CD4-positive, alpha-beta T cell (primary cell): Measurements from ENCODE around the gene SRC. TPM values are rescaled to one million over a fixed set of nuclear protein-coding genes. Genes with fewer than 3 reads are reported as not detected.

Source experiments
- ATAC-seq: fragments of 200-7000 bp; cut with Tn5 transposase; one replicate; pipeline ENCODE4 v1.10.0; 2022; ENCODE audit warnings: mild to moderate bottlenecking; ENCODE audit not compliant: poor library complexity
- CTCF ChIA-PET: fragments of 350-600 bp; sonication (Branson Sonifier 250); formaldehyde crosslinking; loops from one replicate; lab custom pipeline; 2021; ENCODE audit warnings: antibody characterized with exemption, inconsistent platforms; lab: Charles Lee
- POLR2A ChIA-PET: fragments of 350-600 bp; sonication (Branson Sonifier 250); formaldehyde crosslinking; loops from one replicate; lab custom pipeline; 2021; ENCODE audit warnings: antibody characterized with exemption, inconsistent platforms; lab: Charles Lee
- DNase-seq, 14 experiments: peaks; one replicate each; pipeline ENCODE4 v3.0.0-alpha.2; 2013 to 2020; ENCODE audit warnings: mixed read lengths in 2 of 14
- H3K27ac ChIP-seq, 2 donors: one replicate each; pipeline versions ENCODE4 v1.5.1 to v1.7.0; 2013; ENCODE audit warnings: low read length in 2 of 2, low read depth in 1 of 2, mild to moderate bottlenecking in 1 of 2
- H3K27me3 ChIP-seq, 2 experiments: 1 replicate in 1 of 2; 2 replicates in 1 of 2; pipeline versions ENCODE4 v1.6.1 to v1.7.0; 2013; ENCODE audit warnings: low read length in 2 of 2, control low read depth in 1 of 2, mild to moderate bottlenecking in 1 of 2, moderate library complexity in 1 of 2; ENCODE audit not compliant: insufficient read depth in 2 of 2, control insufficient read depth in 1 of 2
- H3K36me3 ChIP-seq: one replicate; pipeline ENCODE4 v1.6.1; 2013; ENCODE audit warnings: low read length, control low read depth; ENCODE audit not compliant: insufficient read depth
- H3K4me1 ChIP-seq: one replicate; pipeline ENCODE4 v1.6.1; 2013; ENCODE audit warnings: low read length, control low read depth; ENCODE audit not compliant: insufficient read depth
- H3K4me3 ChIP-seq: one replicate; pipeline ENCODE4 v1.5.1; 2013; ENCODE audit warnings: mild to moderate bottlenecking, low read length, moderate library complexity
- H3K9me3 ChIP-seq, 2 experiments: 1 replicate in 1 of 2; 2 replicates in 1 of 2; pipeline versions ENCODE4 v1.6.1 to v1.7.0; 2013; ENCODE audit warnings: low read length in 2 of 2, mild to moderate bottlenecking in 2 of 2, control low read depth in 1 of 2, moderate library complexity in 1 of 2; ENCODE audit not compliant: control insufficient read depth in 1 of 2, insufficient read depth in 1 of 2
- H3K27ac Mint-ChIP-seq: one replicate; pipeline ENCODE4 v1.8.0; 2020; ENCODE audit warnings: mixed read lengths
- H3K27me3 Mint-ChIP-seq: one replicate; pipeline ENCODE4 v1.8.0; 2021; ENCODE audit warnings: mixed read lengths
- H3K36me3 Mint-ChIP-seq: one replicate; pipeline ENCODE4 v1.8.0; 2021; ENCODE audit warnings: low read depth, mixed read lengths
- H3K4me1 Mint-ChIP-seq: one replicate; pipeline ENCODE4 v1.8.0; 2021; ENCODE audit warnings: low read depth, mixed read lengths
- H3K4me3 Mint-ChIP-seq: one replicate; pipeline ENCODE4 v1.8.0; 2020; ENCODE audit warnings: mild to moderate bottlenecking, mixed read lengths
- H3K9me3 Mint-ChIP-seq: one replicate; pipeline ENCODE4 v1.8.0; 2020; ENCODE audit warnings: mixed read lengths
- CTCF ChIP-seq: fragments of 200-600 bp; IDR thresholded peaks from one replicate; pipeline ENCODE4 v1.8.0; 2022; ENCODE audit warnings: antibody characterized with exemption, mild to moderate bottlenecking
- intact Hi-C, 2 experiments: fragments of 100-400 bp; cut with DNase I in 1 of 2; cut with micrococcal nuclease in 1 of 2; formaldehyde crosslinking; loops; one replicate each; pipeline versions ENCODE4 v1.15.1 to v1.9.0; 2023 to 2025; cut with DNase I, micrococcal nuclease
- total RNA-seq, 174 experiments: library from RNA in 2 of 174; stranded (reverse) in 2 of 174; gene quantifications; one replicate each; pipeline ENCODE4 v1.2.3 and lab custom pipeline; 2021 to 2026

SRC gene
- total RNA-seq, 2 experiments from 2014 or later: 2.5 to 3.1 TPM

- DNase-seq (no peak), ATAC-seq (no peak)
- H3K4me3 ChIP-seq: no peak overlapping the region
- H3K4me1 Mint-ChIP-seq: no peaks in the 10 kb centered on the region
- no peaks in the 10 kb centered on the region for H3K36me3 ChIP-seq
- H3K4me1 ChIP-seq: no peaks in the 10 kb centered on the region
- H3K4me3 Mint-ChIP-seq: no peak overlapping the region
- H3K27me3 Mint-ChIP-seq: peaks cover 38% of the 10 kb centered on the region
- no peak overlapping the region for H3K27ac Mint-ChIP-seq
- TF ChIP-seq CTCF: no peak
- intact Hi-C loops: no loop called here
- ChIA-PET CTCF (no interaction called here), POLR2A (no interaction called here)
- no peaks in the 10 kb centered on the region for H3K9me3 ChIP-seq
- no peak overlapping the region for H3K27ac ChIP-seq
- H3K27me3 ChIP-seq: peaks cover 16 to 24% of the 10 kb centered on the region in 2 experiments
- no peaks in the 10 kb centered on the region for H3K36me3 Mint-ChIP-seq
- H3K9me3 Mint-ChIP-seq: no peaks in the 10 kb centered on the region
These were observed 79.2 kb downstream of the SRC start for GRCh38 chr20:37425103-37425625.

- H3K36me3 Mint-ChIP-seq: no peaks in the 10 kb centered on the region
- TF ChIP-seq CTCF: no peak
- H3K27me3 Mint-ChIP-seq: peaks cover 29% of the 10 kb centered on the region
- DNase-seq: no peak
- Histone ChIP-seq H3K27me3 (peaks cover 18 to 24% of the 10 kb centered on the region in 2 experiments), H3K36me3 (no peaks in the 10 kb centered on the region), H3K9me3 (no peaks in the 10 kb centered on the region), H3K4me1 (no peaks in the 10 kb centered on the region), H3K27ac (no peak overlapping the region), H3K4me3 (no peak overlapping the region)
- no peaks in the 10 kb centered on the region for H3K9me3 Mint-ChIP-seq
- ChIA-PET POLR2A (no interaction called here), CTCF (no interaction called here)
- H3K27ac Mint-ChIP-seq: no peak overlapping the region
- H3K4me3 Mint-ChIP-seq: no peak overlapping the region
- no peaks in the 10 kb centered on the region for H3K4me1 Mint-ChIP-seq
- ATAC-seq: no peak
- intact Hi-C loops: no loop called here
These were observed 80.2 kb downstream of the SRC start for GRCh38 chr20:37426106-37426505.

- ChIA-PET CTCF (no interaction called here), POLR2A (no interaction called here)
- Mint-ChIP-seq H3K4me3 (no peak overlapping the region), H3K27me3 (peaks cover 22% of the 10 kb centered on the region), H3K4me1 (no peaks in the 10 kb centered on the region), H3K36me3 (no peaks in the 10 kb centered on the region), H3K9me3 (no peaks in the 10 kb centered on the region), H3K27ac (no peak overlapping the region)
- Histone ChIP-seq H3K9me3 (no peaks in the 10 kb centered on the region), H3K27me3 (peaks cover 18 to 24% of the 10 kb centered on the region in 2 experiments), H3K27ac (no peak overlapping the region), H3K36me3 (no peaks in the 10 kb centered on the region), H3K4me3 (no peak overlapping the region), H3K4me1 (no peaks in the 10 kb centered on the region)
- no peak for TF ChIP-seq CTCF
- intact Hi-C loops: no loop called here
- DNase-seq (no peak), ATAC-seq (no peak)
These were observed 81.0 kb downstream of the SRC start for GRCh38 chr20:37426978-37427377.
